Right lobe of liver (tissue), 6 donors: ENCODE measurements around the gene TWIST2. TPM values are rescaled to one million over a fixed set of nuclear protein-coding genes. Genes with fewer than 3 reads are reported as not detected.

ENCODE experiments used
- ATAC-seq, 4 donors: fragments of 200-7000 bp; cut with Tn5 transposase; one replicate each; pipeline ENCODE4 v1.9.1; 2020; ENCODE audit warnings: mild to moderate bottlenecking in 4 of 4, moderate library complexity in 4 of 4
- DNase-seq, 3 donors: peaks; one replicate each; pipeline ENCODE4 v3.0.0-alpha.2; 2020
- H3K27ac ChIP-seq, 3 donors: fragments of 200-600 bp; one replicate each; pipeline ENCODE4 v1.8.0; 2022
- H3K27me3 ChIP-seq, 2 donors: fragments of 200-600 bp; one replicate each; pipeline ENCODE4 v1.8.0; 2022
- H3K36me3 ChIP-seq, 4 donors: fragments of 200-600 bp; sonication (generic) in 1 of 4; one replicate each; pipeline versions ENCODE4 v1.5.1 to v1.8.0; 2017 to 2022; ENCODE audit warnings: control low read depth in 1 of 4
- H3K4me1 ChIP-seq, 4 donors: fragments of 200-600 bp; sonication (generic) in 1 of 4; one replicate each; pipeline versions ENCODE4 v1.5.1 to v1.8.0; 2017 to 2022; ENCODE audit warnings: control low read depth in 1 of 4
- H3K4me3 ChIP-seq, 3 donors: fragments of 200-600 bp; one replicate each; pipeline ENCODE4 v1.8.0; 2022
- H3K9me3 ChIP-seq, 4 donors: fragments of 200-600 bp; sonication (generic) in 1 of 4; one replicate each; pipeline versions ENCODE4 v1.5.1 to v1.8.0; 2017 to 2022; ENCODE audit warnings: control low read depth in 1 of 4
- POLR2A ChIP-seq: fragments of 450-650 bp; IDR thresholded peaks from one replicate; pipeline ENCODE4 v1.6.1; 2017; ENCODE audit warnings: antibody characterized with exemption, mild to moderate bottlenecking
- WGBS: methylation state at CpG from one replicate; pipeline ENCODE4 v1.1.6; 2018; ENCODE audit warnings: low coverage, low lambda C conversion rate; ENCODE audit not compliant: insufficient coverage; ENCODE audit errors: missing lambda C conversion rate; 5-methylcytosine and 5-hydroxymethylcytosine counted together
- intact Hi-C, 2 donors: fragments of 100-400 bp; cut with DNase I; formaldehyde crosslinking; loops; one replicate each; pipeline versions ENCODE4 v1.11.2 to v1.14.1; 2022
- total RNA-seq, 6 experiments: library from RNA; depleted of rRNA in 2 of 6; stranded (reverse); fragments of >200 nt in 2 of 6; fragmentation: NEBNext Ultra II Directional in 3 of 6; extraction: Animal tissue kit (Norgen Biotek cat#: 25700) in 3 of 6; gene quantifications; one replicate each; pipeline versions ENCODE4 v1.1.0 to v1.2.4, GENCODE V29; 2016 to 2023
- TF ChIP-seq, protein P1 (sequence below), 4 donors: fragments of 200-600 bp in 3 of 4; fragments of 450-650 bp in 1 of 4; IDR thresholded peaks; one replicate each; pipeline versions ENCODE4 v1.5.1 to v1.8.0; 2016 to 2022; ENCODE audit warnings: antibody characterized with exemption in 4 of 4, mild to moderate bottlenecking in 2 of 4
- donor health status: DM: no; HTN: yes; CAD: no.
- donor health status: DM: no; HTN: no; CAD: no.
- donor health status: DM: no; HTN: no; CAD: no.
- donor health status: DM: no; HTN: yes; CAD: no.
- donor health status: DM: no; HTN: yes; CAD: no.

TWIST2 gene
- total RNA-seq, 6 experiments from 2014 or later, result 0.15 to 0.56 (median 0.18) TPM; not detected in 3

DNA sequence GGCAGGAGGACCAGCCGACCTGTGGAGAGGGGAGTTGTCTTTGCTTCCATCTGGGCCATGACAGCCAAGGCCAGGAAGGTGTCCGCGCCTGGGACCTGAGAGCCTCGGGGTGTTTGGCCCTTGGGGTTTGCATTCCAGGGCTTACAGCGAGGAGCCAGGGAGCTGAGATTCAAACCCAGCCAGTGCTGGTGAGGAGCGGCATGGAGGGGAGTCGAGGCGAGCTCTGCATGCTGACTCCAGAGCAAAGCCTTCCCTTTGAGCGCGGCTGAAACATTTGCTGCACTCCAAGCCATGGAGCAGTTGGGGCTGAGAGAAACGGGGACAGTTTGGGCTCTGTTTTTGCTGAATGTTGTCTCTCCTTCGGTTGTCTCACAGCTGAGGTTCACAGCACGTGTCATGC, 77.4 kb downstream of the TWIST2 start:
- Histone ChIP-seq H3K9me3 (no peaks in the 10 kb centered on the region), H3K36me3 (no peaks in the 10 kb centered on the region), H3K4me1 (no peaks in the 10 kb centered on the region), H3K4me3 (no peak overlapping the region), H3K27ac (no peak overlapping the region), H3K27me3 (no peaks in the 10 kb centered on the region)
- intact Hi-C loops, result no loop called here
- WGBS, result 85% methylated on average over 4 of the region's 13 CpGs
- no peak for TF ChIP-seq POLR2A
- TF ChIP-seq, protein P1, sequence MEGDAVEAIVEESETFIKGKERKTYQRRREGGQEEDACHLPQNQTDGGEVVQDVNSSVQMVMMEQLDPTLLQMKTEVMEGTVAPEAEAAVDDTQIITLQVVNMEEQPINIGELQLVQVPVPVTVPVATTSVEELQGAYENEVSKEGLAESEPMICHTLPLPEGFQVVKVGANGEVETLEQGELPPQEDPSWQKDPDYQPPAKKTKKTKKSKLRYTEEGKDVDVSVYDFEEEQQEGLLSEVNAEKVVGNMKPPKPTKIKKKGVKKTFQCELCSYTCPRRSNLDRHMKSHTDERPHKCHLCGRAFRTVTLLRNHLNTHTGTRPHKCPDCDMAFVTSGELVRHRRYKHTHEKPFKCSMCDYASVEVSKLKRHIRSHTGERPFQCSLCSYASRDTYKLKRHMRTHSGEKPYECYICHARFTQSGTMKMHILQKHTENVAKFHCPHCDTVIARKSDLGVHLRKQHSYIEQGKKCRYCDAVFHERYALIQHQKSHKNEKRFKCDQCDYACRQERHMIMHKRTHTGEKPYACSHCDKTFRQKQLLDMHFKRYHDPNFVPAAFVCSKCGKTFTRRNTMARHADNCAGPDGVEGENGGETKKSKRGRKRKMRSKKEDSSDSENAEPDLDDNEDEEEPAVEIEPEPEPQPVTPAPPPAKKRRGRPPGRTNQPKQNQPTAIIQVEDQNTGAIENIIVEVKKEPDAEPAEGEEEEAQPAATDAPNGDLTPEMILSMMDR (IDR thresholded peaks at IDR 0.05), result no peak
- no peak for DNase-seq
- no peak for ATAC-seq

DNA sequence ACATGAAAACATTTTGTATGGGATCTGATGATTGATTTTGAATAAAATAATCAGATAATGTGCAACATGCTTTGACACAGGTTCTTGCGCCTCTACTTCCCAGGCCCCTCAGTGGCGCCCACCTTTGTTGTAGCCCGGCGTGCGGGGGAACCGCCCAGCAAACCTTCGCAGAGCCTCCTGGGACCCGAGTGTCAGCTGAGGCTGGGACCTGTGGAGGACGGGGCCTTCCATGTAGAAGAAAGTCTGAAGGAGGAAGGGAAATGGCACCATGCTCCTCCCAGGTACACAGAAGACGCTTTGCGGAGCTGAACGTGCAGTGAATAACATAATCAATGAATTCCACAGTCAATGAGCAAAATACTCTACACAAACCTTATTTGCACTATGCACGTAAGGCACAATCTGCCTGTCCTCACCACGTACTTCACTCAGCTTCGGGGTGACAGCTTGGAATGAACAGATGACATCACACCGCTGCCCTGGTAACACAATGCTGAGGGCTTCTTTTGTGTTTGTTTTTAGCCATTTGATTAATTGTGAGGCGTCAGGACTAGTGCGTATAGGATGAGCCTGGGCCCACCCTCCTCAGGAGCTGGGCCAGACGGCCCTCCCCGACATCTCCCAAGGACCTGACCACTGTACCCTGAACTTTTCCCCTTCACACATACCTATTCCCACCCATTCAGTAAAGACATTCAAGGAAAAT, 78.1 kb downstream of the TWIST2 start:
- Histone ChIP-seq H3K9me3 (no peaks in the 10 kb centered on the region), H3K27me3 (no peaks in the 10 kb centered on the region), H3K4me1 (no peaks in the 10 kb centered on the region), H3K27ac (no peak overlapping the region), H3K36me3 (no peaks in the 10 kb centered on the region), H3K4me3 (no peak overlapping the region)
- DNase-seq, result peak in 1 of 3 donors; percentile 36
- TF ChIP-seq, protein P1 (IDR thresholded peaks at IDR 0.05), result no peak
- no peak for TF ChIP-seq POLR2A
- ATAC-seq, result no peak
- intact Hi-C loops, result no loop called here
- WGBS, result 63% methylated on average over 11 of the region's 20 CpGs

DNA sequence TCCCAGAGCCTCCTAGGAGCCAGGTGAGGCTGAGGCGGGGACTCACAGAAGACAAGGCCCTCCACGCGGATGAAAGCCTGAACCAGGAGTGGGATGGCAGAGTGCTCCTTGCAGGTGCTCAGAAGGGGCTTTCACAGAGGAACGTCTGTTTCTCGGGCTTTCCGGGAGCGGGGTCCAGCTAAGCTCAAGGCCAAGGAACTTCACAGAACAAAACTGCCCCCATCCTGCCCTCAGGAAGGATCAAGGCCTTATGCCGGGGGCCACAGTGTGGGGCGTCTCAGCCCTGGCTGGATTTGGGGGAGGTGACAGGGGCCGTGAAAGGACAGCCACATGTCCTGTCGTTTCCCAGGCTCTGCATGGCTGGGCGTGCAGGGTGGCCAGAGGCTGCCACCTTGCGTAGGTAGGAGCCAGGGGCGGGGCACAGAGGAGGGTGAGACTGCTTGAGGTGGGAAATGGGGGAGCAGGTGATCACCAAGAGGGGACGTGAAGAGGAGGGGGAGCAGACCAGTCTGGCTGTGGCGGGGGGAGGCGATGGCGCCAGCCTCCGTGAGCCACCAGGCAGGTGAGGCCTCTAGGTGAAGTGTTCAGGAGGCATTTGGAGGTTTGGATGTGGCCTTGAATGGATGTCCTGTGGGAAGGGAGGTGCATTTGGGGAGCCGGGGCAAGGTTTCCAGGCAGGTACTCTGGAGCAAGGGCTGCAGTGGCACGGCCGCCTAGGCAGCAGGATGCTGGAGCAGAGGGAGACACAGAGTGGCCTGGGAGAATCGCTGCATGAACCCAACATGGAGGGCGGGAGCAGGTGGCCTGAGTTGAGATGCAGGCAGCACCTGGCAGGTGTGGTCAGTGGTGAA, 79.1 kb downstream of the TWIST2 start:
- intact Hi-C loops, result no loop called here
- H3K27ac ChIP-seq, result no peak overlapping the region
- ATAC-seq (no peak), DNase-seq (peak in 2 of 3 donors; percentile 34 to 36)
- H3K27me3 ChIP-seq, result no peaks in the 10 kb centered on the region
- H3K36me3 ChIP-seq, result no peaks in the 10 kb centered on the region
- TF ChIP-seq POLR2A, result no peak
- TF ChIP-seq, protein P1 (IDR thresholded peaks at IDR 0.05), result no peak
- no peaks in the 10 kb centered on the region for H3K9me3 ChIP-seq
- 75% methylated on average over 19 of the region's 24 CpGs for WGBS
- no peaks in the 10 kb centered on the region for H3K4me1 ChIP-seq
- no peak overlapping the region for H3K4me3 ChIP-seq

DNA sequence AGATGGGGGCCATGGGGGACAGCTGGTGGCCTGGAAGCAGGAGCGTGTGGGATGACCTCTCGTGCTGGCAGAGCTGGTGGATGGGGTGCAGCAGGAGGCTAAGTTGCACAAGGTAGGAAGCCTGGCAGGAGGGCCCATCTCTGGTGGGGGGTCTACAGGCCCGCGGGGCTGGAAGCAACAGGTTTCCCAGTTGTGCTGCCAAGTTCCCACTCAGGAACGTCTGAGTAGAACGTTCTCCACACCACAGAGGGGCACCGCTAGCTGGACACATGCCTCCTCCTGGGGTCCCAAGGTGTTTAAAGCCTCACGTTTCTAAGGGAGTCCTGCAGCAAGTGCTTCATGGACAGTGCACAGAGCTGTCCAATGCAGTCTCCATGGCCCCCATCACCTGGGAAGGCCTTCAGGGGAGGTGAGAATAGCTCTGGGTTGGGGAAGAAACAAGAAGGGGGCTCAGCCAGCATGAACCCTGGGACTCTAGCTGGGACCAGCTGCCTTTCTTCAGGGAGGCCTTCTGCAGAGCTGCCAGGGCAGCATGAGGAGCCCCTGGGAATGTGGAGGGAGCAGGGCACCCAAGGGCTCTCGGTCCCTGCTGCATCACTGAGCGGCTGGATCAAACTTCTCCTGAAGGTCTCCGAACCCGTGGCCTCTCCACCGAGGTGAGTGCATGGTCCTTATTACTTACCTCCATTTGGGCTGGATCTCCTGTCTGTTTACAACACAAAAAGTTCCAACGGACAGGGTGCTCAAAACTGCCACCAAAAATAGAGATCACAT, 80.0 kb downstream of the TWIST2 start:
- Histone ChIP-seq H3K9me3 (no peaks in the 10 kb centered on the region), H3K4me3 (no peak overlapping the region), H3K27me3 (no peaks in the 10 kb centered on the region), H3K36me3 (no peaks in the 10 kb centered on the region), H3K27ac (no peak overlapping the region), H3K4me1 (no peaks in the 10 kb centered on the region)
- intact Hi-C loops, result no loop called here
- TF ChIP-seq, protein P1 (IDR thresholded peaks at IDR 0.05), result no peak
- TF ChIP-seq POLR2A, result no peak
- 57% methylated on average over 6 of the region's 14 CpGs for WGBS
- ATAC-seq (peak in 1 of 4 donors; percentile 7), DNase-seq (peak in 2 of 3 donors; percentile 27 to 30)
